Skeletal muscle satellite cell (primary cell): ENCODE results near the gene USF1.

Experiments used
- H3K27me3 ChIP-seq: 2 replicates; pipeline ENCODE4 v1.7.0; 2013; ENCODE audit warnings: low read length; ENCODE audit not compliant: control insufficient read depth, insufficient read depth
- H3K36me3 ChIP-seq: 2 replicates; pipeline ENCODE4 v1.7.0; 2013; ENCODE audit warnings: mild to moderate bottlenecking, control low read depth, low read length; ENCODE audit not compliant: insufficient read depth
- H3K4me1 ChIP-seq: 2 replicates; pipeline ENCODE4 v1.7.0; 2013; ENCODE audit warnings: low read length; ENCODE audit not compliant: control insufficient read depth, insufficient read depth
- H3K4me2 ChIP-seq: 2 replicates; pipeline ENCODE4 v1.7.0; 2013; ENCODE audit warnings: mild to moderate bottlenecking, low read length
- H3K4me3 ChIP-seq: 2 replicates; pipeline ENCODE4 v1.7.0; 2013; ENCODE audit warnings: low read length
- H3K9ac ChIP-seq: 2 replicates; pipeline ENCODE4 v1.7.0; 2013; ENCODE audit warnings: mild to moderate bottlenecking, low read depth, low read length, moderate library complexity
- H3K9me3 ChIP-seq: replicated peaks from 2 replicates; pipeline ENCODE4 v1.7.0; 2013; ENCODE audit warnings: mild to moderate bottlenecking, control low read depth, low read length

USF1 gene

GRCh38 chr1:161085165-161085564 is 39.4 kb upstream of the USF1 start:
- no peaks in the 10 kb centered on the region for H3K9me3 ChIP-seq
- no peaks in the 10 kb centered on the region for H3K27me3 ChIP-seq
- peaks cover 56% of the 10 kb centered on the region for H3K4me1 ChIP-seq
- no peaks in the 10 kb centered on the region for H3K36me3 ChIP-seq
- no peak overlapping the region for H3K4me3 ChIP-seq
- peak overlapping the region; percentile 3 for H3K9ac ChIP-seq
- no peak overlapping the region for H3K4me2 ChIP-seq

- H3K4me3 ChIP-seq, result no peak overlapping the region
- H3K9ac ChIP-seq, result no peak overlapping the region
- H3K4me2 ChIP-seq, result no peak overlapping the region
- H3K27me3 ChIP-seq, result no peaks in the 10 kb centered on the region
- H3K36me3 ChIP-seq, result no peaks in the 10 kb centered on the region
- H3K9me3 ChIP-seq, result no peaks in the 10 kb centered on the region
- peaks cover 56% of the 10 kb centered on the region for H3K4me1 ChIP-seq
These were observed 38.8 kb upstream of the USF1 start for GRCh38 chr1:161084597-161084988.

- Histone ChIP-seq H3K4me1 (peaks cover 55% of the 10 kb centered on the region), H3K9ac (peak overlapping the region; percentile 33), H3K4me3 (no peak overlapping the region), H3K9me3 (no peaks in the 10 kb centered on the region), H3K36me3 (no peaks in the 10 kb centered on the region), H3K27me3 (no peaks in the 10 kb centered on the region), H3K4me2 (peak overlapping the region; percentile 39)
These were observed 38.2 kb upstream of the USF1 start for GRCh38 chr1:161083748-161084596.

- Histone ChIP-seq H3K27me3 (no peaks in the 10 kb centered on the region), H3K4me1 (peaks cover 47% of the 10 kb centered on the region), H3K9ac (peak overlapping the region; percentile 53), H3K9me3 (no peaks in the 10 kb centered on the region), H3K4me3 (no peak overlapping the region), H3K36me3 (no peaks in the 10 kb centered on the region), H3K4me2 (peak overlapping the region; percentile 39)
These were observed 37.4 kb upstream of the USF1 start for GRCh38 chr1:161082996-161083747.

GRCh38 chr1:161082483-161082882 is 36.7 kb upstream of the USF1 start:
- Histone ChIP-seq H3K27me3 (no peaks in the 10 kb centered on the region), H3K36me3 (no peaks in the 10 kb centered on the region), H3K4me2 (no peak overlapping the region), H3K4me1 (peaks cover 46% of the 10 kb centered on the region), H3K9ac (no peak overlapping the region), H3K9me3 (no peaks in the 10 kb centered on the region), H3K4me3 (no peak overlapping the region)

GRCh38 chr1:161081519-161081918 is 35.7 kb upstream of the USF1 start:
- Histone ChIP-seq H3K4me3 (no peak overlapping the region), H3K4me1 (peaks cover 46% of the 10 kb centered on the region), H3K4me2 (no peak overlapping the region), H3K9ac (no peak overlapping the region), H3K27me3 (peaks cover 2% of the 10 kb centered on the region), H3K36me3 (no peaks in the 10 kb centered on the region), H3K9me3 (no peaks in the 10 kb centered on the region)

GRCh38 chr1:161080441-161081405 is 34.9 kb upstream of the USF1 start:
- Histone ChIP-seq H3K9ac (no peak overlapping the region), H3K36me3 (no peaks in the 10 kb centered on the region), H3K4me3 (no peak overlapping the region), H3K9me3 (no peaks in the 10 kb centered on the region), H3K4me2 (no peak overlapping the region), H3K27me3 (peaks cover 2% of the 10 kb centered on the region), H3K4me1 (peaks cover 46% of the 10 kb centered on the region)

GRCh38 chr1:161079436-161080110 is 33.8 kb upstream of the USF1 start:
- no peak overlapping the region for H3K4me3 ChIP-seq
- no peaks in the 10 kb centered on the region for H3K36me3 ChIP-seq
- peaks cover 35% of the 10 kb centered on the region for H3K4me1 ChIP-seq
- no peak overlapping the region for H3K4me2 ChIP-seq
- H3K9me3 ChIP-seq, result no peaks in the 10 kb centered on the region
- H3K9ac ChIP-seq, result no peak overlapping the region
- peaks cover 2% of the 10 kb centered on the region for H3K27me3 ChIP-seq

- H3K36me3 ChIP-seq, result no peaks in the 10 kb centered on the region
These were observed 31.6 kb upstream of the USF1 start for GRCh38 chr1:161077426-161077825.

GRCh38 chr1:161076410-161076809 is 30.6 kb upstream of the USF1 start:
- Histone ChIP-seq H3K4me3 (no peak overlapping the region), H3K9me3 (no peaks in the 10 kb centered on the region), H3K4me1 (peaks cover 12% of the 10 kb centered on the region), H3K27me3 (peaks cover 2% of the 10 kb centered on the region), H3K4me2 (no peak overlapping the region), H3K36me3 (no peaks in the 10 kb centered on the region), H3K9ac (no peak overlapping the region)

More at GRCh38 chr1:161077426-161077825, 31.6 kb upstream of the USF1 start:
- Histone ChIP-seq H3K27me3 (peaks cover 2% of the 10 kb centered on the region), H3K4me3 (no peak overlapping the region), H3K4me1 (peaks cover 14% of the 10 kb centered on the region), H3K9me3 (no peaks in the 10 kb centered on the region), H3K9ac (no peak overlapping the region), H3K4me2 (no peak overlapping the region)
